ENCODE results near the gene TCF15. TPM values are rescaled to one million over a fixed set of nuclear protein-coding genes. Genes with fewer than 3 reads are reported as not detected.

The TCF15 gene
- total and polyA plus RNA-seq, 2 of the 8 experiments (the other 6 are each of a cell fraction or from before 2014, with no cell fraction given), result 3.7 to 6.9 TPM

- TF ChIP-seq USF2 (IDR thresholded peaks at IDR 0.05; ENCODE audit: low read length) (peak; percentile 84), MAX (IDR thresholded peaks at IDR 0.05) (peak; percentile 69; the same call in 1 of the 2 replicates), KDM1A (IDR thresholded peaks at IDR 0.05; ENCODE audit: borderline replicate concordance, low read length) (no peak), E2F6 (IDR thresholded peaks at IDR 0.05) (peak; percentile 70)
- DNase-seq (ENCODE audit: low read depth in 1 of 2, low spot score in 2 of 2) (peak in 1 of 2 experiments; percentile 54), FAIRE-seq (no peak)
- Histone ChIP-seq H3K4ac (replicated peaks; ENCODE audit: insufficient read length, low read depth, low read length) (no peak overlapping the region), H3K9me3 (ENCODE audit: insufficient read depth in 2 of 2, low read depth in 1 of 2, low read length in 1 of 2) (no peaks in the 10 kb centered on the region), H3K23me2 (ENCODE audit: low read depth, low read length) (no peaks in the 10 kb centered on the region), H3K27me3 (replicated peaks in 1 of 4; ENCODE audit: control insufficient read depth in 3 of 4, extremely low read depth in 1 of 4, insufficient read depth in 3 of 4, low read length in 3 of 4) (no peaks in the 10 kb centered on the region), H3K18ac (ENCODE audit: extremely low read depth, low read length) (no peak overlapping the region), H4K5ac (ENCODE audit: insufficient read length, low read depth, low read length) (no peak overlapping the region), H3K36me3 (ENCODE audit: control insufficient read depth in 2 of 4, insufficient read depth in 4 of 4, low read length in 3 of 4) (no peaks in the 10 kb centered on the region), H3K4me3 (ENCODE audit: extremely low read depth in 1 of 4, insufficient read depth in 2 of 4, low read depth in 3 of 4, low read length in 4 of 4) (no peak overlapping the region), H3K79me1 (ENCODE audit: low read depth, low read length) (no peaks in the 10 kb centered on the region), H2BK5ac (ENCODE audit: low read depth, low read length) (no peak overlapping the region), H3K9ac (replicated peaks in 1 of 4; ENCODE audit: extremely low read depth in 1 of 4, low read depth in 3 of 4, low read length in 3 of 4) (no peak overlapping the region), H3K4me2 (ENCODE audit: insufficient read depth in 1 of 2, low read depth in 2 of 2, low read length in 2 of 2) (no peak overlapping the region), H3K4me1 (replicated peaks in 1 of 4; ENCODE audit: control insufficient read depth in 3 of 4, insufficient read depth in 4 of 4, low read length in 3 of 4) (0 out of 7 replicates have a peak, but pooled peaks cover 0 to 3% (median 0%) of the 10 kb centered on the region in 4 experiments), H3K79me2 (ENCODE audit: control insufficient read depth in 1 of 2, insufficient read depth in 2 of 2, low read length in 2 of 2) (no peaks in the 10 kb centered on the region), H2BK12ac (ENCODE audit: low read depth, low read length) (no peak overlapping the region), H3K27ac (ENCODE audit: low read depth, low read length) (no peak overlapping the region), H3K56ac (replicated peaks; ENCODE audit: insufficient read length, low read depth, low read length) (no peak overlapping the region), H3K14ac (ENCODE audit: insufficient read length) (no peak overlapping the region), H4K8ac (ENCODE audit: extremely low read depth, insufficient read depth, low read length) (no peak overlapping the region), H2BK15ac (ENCODE audit: low read length) (0 out of 2 replicates have a peak overlapping the region, but pooled peaks have one; percentile 89), H4K91ac (replicated peaks; ENCODE audit: insufficient read length, low read length) (no peak overlapping the region), H2BK120ac (replicated peaks; ENCODE audit: low read depth, low read length) (no peak overlapping the region), H2BK20ac (ENCODE audit: low read length) (no peak overlapping the region), H4K20me1 (replicated peaks in 1 of 2; ENCODE audit: control insufficient read depth in 1 of 2, insufficient read depth in 2 of 2, low read length in 2 of 2) (no peaks in the 10 kb centered on the region), H3K23ac (ENCODE audit: insufficient read length) (no peak overlapping the region), H2AK5ac (ENCODE audit: low read depth, low read length) (no peak overlapping the region; the same call in 1 of the 2 replicates), H2AFZ (ENCODE audit: low read length) (no peak overlapping the region)
- ChIA-PET POLR2A (ENCODE audit: partially characterized antibody) (no interaction called here), CTCF (ENCODE audit: partially characterized antibody) (interaction anchor here (0.7 to 1.8 kb wide), 7 partner anchors 11 to 150 kb away, joined by 3 to 6 read pairs (median 3); no protein-coding TSS in a partner anchor)
- 81% methylated on average over 10 of the region's 10 CpGs; no CpG with 5 or more reads in 1 of the 2 experiments for WGBS, 2 experiments (ENCODE audit: extremely low coverage in 1 of 2, insufficient coverage in 1 of 2, insufficient read length in 1 of 2, insufficient replicate concordance in 2 of 2, low coverage in 1 of 2, low lambda C conversion rate in 2 of 2, missing lambda C conversion rate in 1 of 2)
Measured at GRCh38 chr20:588932-589672, 21.0 kb downstream of the TCF15 start.

Data from H1 (cell line).